GM18858 (cell line): ENCODE results near the gene ADAMTS9.

Experiments
- ATAC-seq: cut with Tn5 transposase; IDR thresholded peaks from one replicate; pipeline ENCODE4 v1.9.1; 2021; ENCODE audit not compliant: unreplicated experiment

The ADAMTS9 gene

DNA sequence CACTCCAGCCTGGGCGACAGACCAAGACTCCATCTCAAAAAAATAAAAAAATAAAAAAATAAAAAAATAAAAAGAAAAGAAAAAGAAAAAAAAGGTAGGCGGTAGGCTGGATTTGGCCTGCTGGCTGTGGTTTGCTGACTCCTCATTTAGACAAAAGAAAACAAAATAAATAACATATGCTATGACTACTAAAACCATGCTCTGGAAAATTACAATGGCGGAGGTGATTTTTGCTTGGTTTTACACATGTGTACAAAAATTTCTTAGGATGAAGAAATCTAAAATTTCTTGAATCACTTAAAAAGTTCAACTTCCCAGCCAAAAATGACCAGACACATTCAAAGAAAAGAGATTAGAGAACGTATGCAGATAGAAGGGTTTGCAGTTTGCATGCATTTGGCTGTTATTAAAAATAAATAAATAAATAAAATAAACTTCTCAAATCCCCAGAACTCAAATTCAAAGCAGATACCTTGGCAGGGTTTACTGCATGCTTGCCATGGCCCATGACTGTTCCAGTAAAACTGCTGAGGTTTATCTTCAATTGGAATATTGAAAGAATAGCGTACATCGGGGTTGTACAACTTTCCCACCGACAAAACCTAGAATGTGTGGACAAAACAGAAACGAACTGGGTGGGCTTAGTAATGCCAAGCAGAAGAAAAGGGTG is 65.9 kb downstream of the ADAMTS9 start:
- ATAC-seq: no peak

DNA sequence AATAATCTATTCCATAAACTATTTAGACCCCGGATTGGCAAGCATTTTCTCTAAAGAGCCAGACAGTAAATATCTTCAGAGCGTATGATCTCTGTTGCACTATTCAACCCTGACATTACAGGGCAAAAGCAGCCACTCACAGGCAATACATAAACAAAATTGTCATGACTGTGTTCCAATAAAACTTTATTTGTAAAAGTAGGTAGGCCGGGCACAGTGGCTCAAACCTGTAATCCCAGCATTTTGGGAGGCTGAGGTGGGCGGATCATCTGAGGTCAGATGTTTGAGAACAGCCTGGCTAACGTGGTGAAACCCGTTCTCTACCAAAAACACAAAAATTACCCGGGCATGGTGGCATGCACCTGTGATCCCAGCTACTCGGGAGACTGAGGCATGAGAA is 66.5 kb downstream of the ADAMTS9 start:
- ATAC-seq: no peak

GRCh38 chr3:64620020-64620419 is 67.8 kb downstream of the ADAMTS9 start:
- ATAC-seq: no peak

- no peak for ATAC-seq
These were observed 68.6 kb downstream of the ADAMTS9 start for GRCh38 chr3:64619216-64619615.

DNA sequence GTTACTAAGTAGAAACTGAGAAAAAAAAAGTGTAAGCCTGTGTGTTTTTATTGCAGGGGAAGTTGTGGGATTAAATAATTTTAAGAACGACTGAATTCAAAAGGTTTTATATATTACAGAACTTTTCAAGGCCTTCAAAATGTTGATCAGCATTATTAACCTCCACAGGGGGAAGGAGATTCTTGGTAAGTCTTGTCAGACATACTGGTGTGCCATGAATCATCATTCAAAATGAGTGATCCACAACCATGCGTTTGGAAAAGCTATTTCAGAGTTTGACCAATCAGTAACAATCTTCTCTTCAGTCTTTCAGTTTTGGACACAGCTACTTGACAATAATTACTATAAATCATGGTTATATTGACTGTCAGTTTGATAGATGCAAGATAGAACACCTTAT is 70.2 kb downstream of the ADAMTS9 start:
- ATAC-seq: no peak

DNA sequence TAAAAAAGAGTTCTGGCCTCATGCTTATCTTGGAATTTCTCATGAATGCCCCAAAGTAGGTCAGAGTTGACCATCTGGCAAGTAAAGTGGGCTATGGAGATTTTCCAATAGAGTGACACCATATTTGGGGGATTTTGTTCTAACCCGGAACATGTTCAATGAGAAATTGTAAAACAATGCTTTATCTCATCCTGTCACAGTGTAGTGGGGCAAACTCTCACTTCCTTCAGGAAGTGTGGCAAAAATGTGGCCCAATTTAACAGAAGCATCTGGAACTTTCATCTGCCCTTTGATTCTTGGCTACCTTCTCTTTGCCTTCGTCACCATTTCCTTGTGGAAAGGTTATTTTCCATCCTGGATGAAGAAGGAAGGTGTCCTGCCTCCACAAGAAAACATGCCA is 70.8 kb downstream of the ADAMTS9 start:
- no peak for ATAC-seq

DNA sequence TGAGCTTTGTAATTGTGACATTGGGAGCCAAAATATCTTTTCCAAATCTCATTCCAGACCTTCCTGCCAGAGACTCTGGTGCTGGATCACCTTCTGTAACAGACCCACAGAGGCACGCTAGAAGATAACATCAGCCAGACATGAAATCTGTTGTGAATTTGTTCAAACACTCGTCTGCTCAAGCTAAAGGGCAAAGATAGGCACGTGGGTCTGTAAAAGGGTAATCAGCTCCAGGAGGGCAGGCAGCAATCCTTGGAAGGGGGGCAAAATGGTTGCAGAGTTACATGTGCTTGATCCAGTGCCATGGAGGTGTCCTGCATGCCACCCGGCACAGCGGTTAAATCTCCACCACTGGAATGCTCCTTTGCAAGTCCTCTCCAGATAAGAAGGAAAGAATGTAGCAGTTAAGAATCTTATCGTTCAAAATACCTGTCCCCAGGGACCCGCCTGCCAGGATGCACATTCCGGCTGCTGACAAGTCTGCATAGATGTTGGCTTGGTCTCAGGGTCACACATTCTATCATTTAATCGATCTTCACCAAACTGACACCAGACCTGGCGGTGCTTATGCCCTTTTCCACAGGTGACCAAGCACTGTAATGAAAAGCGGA is 74.8 kb downstream of the ADAMTS9 start:
- no peak for ATAC-seq

GRCh38 chr3:64612082-64612860 is 75.5 kb downstream of the ADAMTS9 start:
- ATAC-seq: no peak

GRCh38 chr3:64608741-64609140 is 79.1 kb downstream of the ADAMTS9 start:
- ATAC-seq: no peak

- ATAC-seq: no peak
These were observed 80.7 kb downstream of the ADAMTS9 start for GRCh38 chr3:64607032-64607551.

GRCh38 chr3:64604313-64604712 is 83.5 kb downstream of the ADAMTS9 start:
- no peak for ATAC-seq

DNA sequence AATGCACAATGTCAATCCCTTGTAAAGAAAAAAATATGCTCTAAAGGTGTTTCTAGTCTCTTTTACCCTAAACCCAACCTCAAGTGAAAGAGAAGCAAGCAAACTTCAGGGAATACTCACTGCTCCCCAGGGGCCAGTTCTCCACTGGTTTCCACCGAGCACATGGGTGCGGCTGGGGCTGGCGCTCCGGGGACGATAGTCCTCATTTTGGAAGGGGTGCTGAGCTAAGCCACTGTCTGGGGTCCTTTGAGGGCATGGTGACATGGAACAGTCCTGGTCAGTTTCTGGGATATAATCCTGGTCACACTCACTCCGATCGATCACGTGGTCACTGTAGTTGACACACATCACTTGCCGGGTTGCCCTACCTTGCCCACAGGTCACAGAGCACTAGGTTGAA is 86.0 kb downstream of the ADAMTS9 start:
- ATAC-seq: no peak

DNA sequence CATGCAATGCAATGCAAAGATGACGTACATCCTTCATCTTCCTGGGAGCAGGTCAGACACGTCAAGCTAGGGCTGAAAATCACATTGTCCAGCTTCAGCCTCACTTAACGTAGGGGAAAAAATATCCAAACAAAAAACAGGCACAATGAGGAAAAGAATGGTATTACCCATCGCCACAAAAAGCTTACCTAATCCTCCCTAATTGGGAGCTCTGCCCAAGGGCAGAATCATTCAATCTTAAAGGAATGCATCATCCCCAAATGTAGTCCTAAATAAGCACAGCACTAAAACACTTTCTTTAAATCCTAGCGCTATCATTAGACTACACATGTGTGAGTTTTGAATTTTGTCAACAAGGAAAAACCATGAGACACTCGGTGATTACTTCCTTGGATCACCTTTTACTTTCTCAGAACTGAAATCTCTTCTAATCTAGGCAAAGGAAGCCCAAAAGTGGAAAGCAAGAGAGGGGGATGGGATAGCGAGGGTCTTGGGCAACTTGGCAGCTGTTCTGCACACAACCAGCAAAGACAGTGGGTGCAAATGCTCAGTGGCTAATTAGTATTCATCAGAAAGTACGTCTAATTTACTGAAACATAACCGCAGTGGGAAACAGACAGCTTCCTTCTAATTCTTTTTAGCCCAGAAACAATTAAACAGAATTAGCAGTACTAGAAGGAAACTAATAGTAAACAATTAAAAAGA is 87.4 kb downstream of the ADAMTS9 start:
- ATAC-seq: no peak

DNA sequence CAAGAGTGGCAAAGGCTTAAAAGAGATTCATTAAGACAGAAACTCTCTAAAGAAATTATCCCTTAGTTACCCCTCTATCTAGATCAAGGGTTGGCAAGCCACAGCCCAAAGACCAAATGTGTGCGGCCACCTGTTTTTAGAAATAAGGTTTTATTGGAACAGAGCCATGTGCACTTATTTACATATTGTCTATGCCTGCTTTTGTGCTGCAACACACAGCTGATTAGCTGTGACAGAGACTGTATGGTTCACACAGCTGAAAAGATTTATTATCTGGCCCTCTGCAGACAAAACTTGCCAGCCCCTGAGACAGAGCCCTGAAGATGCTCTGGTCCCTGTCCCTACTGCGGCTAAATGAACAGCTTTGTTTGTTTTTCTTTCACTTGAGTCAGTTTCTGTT is 88.1 kb downstream of the ADAMTS9 start:
- ATAC-seq: no peak

DNA sequence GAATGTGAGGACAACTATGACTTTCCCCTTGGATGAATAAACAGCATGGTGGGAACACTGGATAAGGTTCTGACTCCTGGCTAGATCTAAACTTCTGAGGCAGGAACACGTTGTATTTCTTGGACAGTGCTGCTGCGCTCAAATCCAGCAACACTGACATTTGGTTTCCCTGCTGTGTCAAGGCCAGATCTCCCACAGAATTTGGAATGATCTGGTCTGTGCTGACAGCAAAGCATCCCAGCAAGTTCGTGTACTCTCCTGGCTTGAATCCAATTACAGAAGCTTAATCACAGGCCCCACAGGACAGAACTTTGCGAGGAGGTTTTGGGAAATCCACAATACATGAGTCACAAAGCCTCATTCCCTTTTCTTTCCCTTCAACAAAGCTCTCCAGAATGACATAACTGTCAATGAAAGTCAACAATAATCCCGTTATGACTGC is 92.5 kb downstream of the ADAMTS9 start:
- no peak for ATAC-seq

DNA sequence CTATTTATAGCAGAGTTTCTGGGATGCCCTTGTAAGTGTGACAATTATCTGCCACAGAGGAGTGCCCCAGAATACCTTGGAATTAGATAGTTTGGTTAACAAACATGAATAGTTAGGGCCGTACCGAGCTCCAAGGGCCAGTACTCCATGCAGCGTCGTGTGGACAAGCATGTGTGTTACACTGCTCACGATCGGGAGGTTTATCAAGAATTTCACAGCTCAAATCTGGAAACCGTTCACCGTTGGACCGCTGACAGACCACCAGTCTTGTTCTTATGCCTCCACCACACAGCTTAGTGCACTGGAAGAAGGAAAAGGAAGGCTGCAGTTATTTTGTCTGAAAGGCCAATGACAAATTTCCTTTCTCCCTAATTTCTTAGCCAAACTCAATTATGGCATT is 93.7 kb downstream of the ADAMTS9 start:
- ATAC-seq: no peak

DNA sequence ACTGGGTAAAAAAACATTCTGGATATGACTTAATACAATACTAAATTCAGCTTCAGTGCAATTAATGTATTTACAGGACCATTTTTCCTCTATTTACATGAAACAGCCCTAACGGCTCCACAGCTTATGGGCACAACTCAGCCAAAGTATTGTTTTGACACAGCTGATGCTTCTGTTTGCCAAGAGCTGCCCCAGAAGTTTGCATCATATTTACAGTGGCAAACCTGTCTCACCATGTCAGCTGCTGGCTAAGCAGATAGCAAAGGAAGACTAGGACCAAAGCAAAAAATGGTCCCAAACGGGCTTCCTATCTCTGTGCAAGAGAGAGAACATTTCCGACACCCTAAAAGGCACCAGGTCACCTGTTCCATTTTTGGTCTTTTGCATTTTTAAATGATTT is 94.5 kb downstream of the ADAMTS9 start:
- no peak for ATAC-seq

DNA sequence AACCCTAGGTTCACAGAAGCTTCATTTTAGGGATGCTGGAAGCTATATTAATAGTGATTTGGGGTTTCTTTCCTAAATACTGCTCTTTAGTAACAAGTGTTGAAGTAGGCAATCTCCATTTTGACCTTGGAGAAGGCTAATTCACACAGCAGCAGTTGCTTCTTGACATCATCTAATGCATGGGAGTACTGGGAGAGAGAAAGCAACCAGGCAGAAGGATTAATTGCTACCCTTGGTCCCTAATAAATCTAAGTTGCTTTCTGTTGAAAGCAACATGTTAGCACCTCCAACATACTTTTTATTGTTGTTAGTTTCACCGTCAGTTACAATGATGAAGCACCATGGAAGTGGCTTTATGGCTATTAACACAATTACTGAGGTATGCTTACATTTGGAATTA is 96.2 kb downstream of the ADAMTS9 start:
- ATAC-seq: no peak

DNA sequence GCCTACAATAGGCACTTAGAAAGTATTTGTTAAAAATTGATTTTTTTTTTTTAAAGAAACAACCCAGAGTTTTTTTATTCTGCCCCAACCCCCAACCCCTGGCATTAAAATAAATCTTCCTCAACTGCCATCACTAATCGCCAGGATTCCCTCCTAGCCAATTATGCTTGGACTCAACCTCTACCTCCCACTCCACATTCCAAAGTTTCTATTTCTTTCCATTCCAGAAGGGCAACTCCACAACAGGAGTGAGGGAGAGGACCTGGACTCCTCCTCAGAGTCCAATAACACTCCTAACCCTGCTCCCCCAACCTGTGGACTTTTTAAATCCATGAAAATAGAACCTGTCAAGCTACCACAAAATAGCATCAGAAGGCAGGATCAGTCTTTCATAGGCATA is 99.4 kb downstream of the ADAMTS9 start:
- no peak for ATAC-seq

DNA sequence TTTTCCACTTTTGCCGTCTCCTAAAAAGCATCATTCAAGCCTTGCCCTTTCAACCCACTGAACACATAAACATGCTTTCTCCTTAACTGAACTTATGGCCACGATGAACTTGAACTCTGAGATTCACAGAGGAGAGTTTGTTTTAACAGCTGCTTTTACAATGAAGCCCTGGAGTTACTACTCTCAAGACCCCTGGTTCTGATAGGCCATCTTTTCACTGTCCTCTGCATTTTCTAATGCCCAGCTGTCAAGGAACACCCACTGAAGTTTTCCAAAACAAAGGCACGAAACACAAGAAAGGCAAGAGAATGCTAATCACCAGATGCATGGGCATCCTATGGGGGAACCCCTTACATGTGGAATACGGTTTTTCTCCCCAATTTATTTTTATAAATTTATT is 100.8 kb downstream of the ADAMTS9 start:
- ATAC-seq: no peak

- ATAC-seq: no peak
These were observed 103.6 kb downstream of the ADAMTS9 start for GRCh38 chr3:64584179-64584578.
